Measurements from ENCODE around the gene PIR. TPM values are rescaled to one million over a fixed set of nuclear protein-coding genes. Genes with fewer than 3 reads are reported as not detected.

The PIR gene
- total RNA-seq (14.3 and 16.5 TPM in 2 replicates), polyA plus RNA-seq (10.8 and 18.6 TPM in 2 replicates)

- H4K20me1 ChIP-seq (ENCODE audit: insufficient read depth, poor library complexity, severe bottlenecking): no peaks in the 10 kb centered on the region
- 4% methylated on average over 46 of the region's 47 CpGs for WGBS (ENCODE audit: low lambda C conversion rate, missing lambda C conversion rate)
Measured at GRCh38 chrX:15493118-15493962, at the start of gene PIR. PIR (minus strand) TSS chrX:15493333; CDS start chrX:15491257, 2,076 bp downstream.

GRCh38 chrX:15530318-15530717 is 37.2 kb upstream of the PIR start:
- Histone ChIP-seq H3K4me1 (ENCODE audit: insufficient read depth) (no peaks in the 10 kb centered on the region), H3K79me2 (no peaks in the 10 kb centered on the region), H3K9me3 (ENCODE audit: low read depth) (no peaks in the 10 kb centered on the region), H2AFZ (no peak overlapping the region), H3K27ac (no peak overlapping the region), H3K27me3 (no peaks in the 10 kb centered on the region), H3K9me2 (replicated peaks; ENCODE audit: insufficient read depth) (no peaks in the 10 kb centered on the region), H3K36me3 (replicated peaks; ENCODE audit: insufficient read depth, low read depth) (no peaks in the 10 kb centered on the region), H3K4me2 (no peak overlapping the region), H3K4me3 (no peak overlapping the region), H4K20me1 (ENCODE audit: insufficient read depth, poor library complexity, severe bottlenecking) (no peaks in the 10 kb centered on the region)
- no peak for TF ChIP-seq EZH2 (IDR thresholded peaks at IDR 0.05; ENCODE audit: borderline replicate concordance)
- TF ChIP-seq EZH2phosphoT487 (IDR thresholded peaks at IDR 0.05; ENCODE audit: low read depth, severe bottlenecking, unreplicated experiment): no peak
- TF ChIP-seq CTCF (IDR thresholded peaks at IDR 0.05; ENCODE audit: poor library complexity): no peak
- DNase-seq (ENCODE audit: low spot score): no peak
- WGBS (ENCODE audit: low lambda C conversion rate, missing lambda C conversion rate): 87% methylated on average over 6 of the region's 6 CpGs

More at GRCh38 chrX:15493118-15493962, at the start of gene PIR:
- peak within 1 kb of the TSS; percentile 89 for H2AFZ ChIP-seq
- H3K4me1 ChIP-seq (ENCODE audit: insufficient read depth): no peaks in the 10 kb centered on the region
- no peaks in the 10 kb centered on the region for H3K27me3 ChIP-seq
- peak within 1 kb of the TSS; percentile 82 for H3K27ac ChIP-seq
- H3K4me3 ChIP-seq: peak within 1 kb of the TSS; percentile 69
- DNase-seq (ENCODE audit: low spot score): peak; percentile 96
- peak within 1 kb of the TSS; percentile 85 for H3K4me2 ChIP-seq
- H3K36me3 ChIP-seq (replicated peaks; ENCODE audit: insufficient read depth, low read depth): no peaks in the 10 kb centered on the region
- no peaks in the 10 kb centered on the region for H3K9me2 ChIP-seq (replicated peaks; ENCODE audit: insufficient read depth)
- H3K79me2 ChIP-seq: no peaks in the 10 kb centered on the region
- H3K9me3 ChIP-seq (ENCODE audit: low read depth): no peaks in the 10 kb centered on the region
- peak; percentile 65 for TF ChIP-seq CTCF (IDR thresholded peaks at IDR 0.05; ENCODE audit: poor library complexity)
- no peak for TF ChIP-seq EZH2 (IDR thresholded peaks at IDR 0.05; ENCODE audit: borderline replicate concordance)

DNA sequence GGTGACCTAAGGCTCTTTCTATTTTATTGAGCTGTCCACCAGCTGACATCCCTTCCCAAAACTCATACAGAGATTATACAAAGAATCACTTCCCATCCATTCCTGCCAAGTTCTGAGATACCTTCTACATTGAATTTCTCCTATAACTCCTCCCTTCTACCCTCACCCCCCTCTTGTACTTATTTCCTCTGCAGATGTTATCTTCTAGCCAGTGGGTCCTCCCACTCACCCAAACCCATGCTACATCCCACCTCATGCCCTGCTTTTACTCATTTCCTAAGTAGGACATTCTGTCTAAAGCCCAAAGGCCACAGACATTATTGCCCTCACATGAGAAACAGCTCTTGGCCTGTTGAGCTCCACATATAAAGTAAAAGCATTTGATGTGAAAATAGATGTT is 36.0 kb upstream of the PIR start:
- H3K9me2 ChIP-seq (replicated peaks; ENCODE audit: insufficient read depth): no peaks in the 10 kb centered on the region
- H3K27ac ChIP-seq: no peak overlapping the region
- no peaks in the 10 kb centered on the region for H4K20me1 ChIP-seq (ENCODE audit: insufficient read depth, poor library complexity, severe bottlenecking)
- H3K27me3 ChIP-seq: no peaks in the 10 kb centered on the region
- H3K79me2 ChIP-seq: no peaks in the 10 kb centered on the region
- no peaks in the 10 kb centered on the region for H3K36me3 ChIP-seq (replicated peaks; ENCODE audit: insufficient read depth, low read depth)
- no peak overlapping the region for H3K4me2 ChIP-seq
- no peak overlapping the region for H3K4me3 ChIP-seq
- H3K4me1 ChIP-seq (ENCODE audit: insufficient read depth): no peaks in the 10 kb centered on the region
- H3K9me3 ChIP-seq (ENCODE audit: low read depth): no peaks in the 10 kb centered on the region
- H2AFZ ChIP-seq: no peak overlapping the region
- TF ChIP-seq EZH2 (IDR thresholded peaks at IDR 0.05; ENCODE audit: borderline replicate concordance): no peak
- TF ChIP-seq EZH2phosphoT487 (IDR thresholded peaks at IDR 0.05; ENCODE audit: low read depth, severe bottlenecking, unreplicated experiment): no peak
- TF ChIP-seq CTCF (IDR thresholded peaks at IDR 0.05; ENCODE audit: poor library complexity): no peak
- no peak for DNase-seq (ENCODE audit: low spot score)

Data from hepatocyte (in vitro differentiated cells).